SK-N-MC (cell line): ENCODE data around the gene TMEM98.

Experiments used
- EZH2 ChIP-seq: fragments of 200-600 bp; sonication (generic); IDR thresholded peaks from one replicate; pipeline ENCODE4 v1.6.1; 2017; ENCODE audit warnings: antibody characterized with exemption
- FOXP2 ChIP-seq: optimal IDR thresholded peaks from 2 replicates; pipeline ENCODE3; 2011; ENCODE audit warnings: mild to moderate bottlenecking, moderate library complexity; ENCODE audit not compliant: insufficient read depth; ENCODE audit errors: extremely low read length, control extremely low read depth
- POLR2AphosphoS5 ChIP-seq: IDR thresholded peaks from 2 replicates; pipeline ENCODE4 v1.6.1; 2012; ENCODE audit warnings: mild to moderate bottlenecking, low read depth, low read length, borderline replicate concordance

GRCh38 chr17:32879134-32879533 is 48.8 kb upstream of the TMEM98 start:
- no peak for TF ChIP-seq POLR2AphosphoS5
- TF ChIP-seq EZH2, result no peak
- no peak for TF ChIP-seq FOXP2
